Smooth muscle cell (in vitro differentiated cells): ENCODE measurements around the gene PRSS57. TPM values are rescaled to one million over a fixed set of nuclear protein-coding genes. Genes with fewer than 3 reads are reported as not detected.

Experiments used
- DNase-seq: peaks from one replicate; lab custom pipeline; 2025; ENCODE audit not compliant: unreplicated experiment; lab: John Stamatoyannopoulos, UW
- H2AFZ ChIP-seq: fragments of 200-600 bp; sonication (generic); 2 replicates; pipeline ENCODE4 v1.6.0; 2016; ENCODE audit warnings: antibody characterized with exemption, low read depth, mild to moderate bottlenecking
- H3F3A ChIP-seq: fragments of 200-600 bp; sonication (generic); 2 replicates; pipeline ENCODE4 v1.6.0; 2017; ENCODE audit warnings: antibody characterized with exemption, low read depth
- H3K27ac ChIP-seq: fragments of 200-600 bp; sonication (generic); 2 replicates; pipeline ENCODE4 v1.5.1; 2016; ENCODE audit warnings: low read depth, mild to moderate bottlenecking
- H3K27me3 ChIP-seq: fragments of 200-600 bp; sonication (generic); 2 replicates; pipeline ENCODE4 v1.6.1; 2016; ENCODE audit warnings: low read depth, mild to moderate bottlenecking
- H3K36me3 ChIP-seq: fragments of 200-600 bp; sonication (generic); 2 replicates; pipeline ENCODE4 v1.5.1; 2016; ENCODE audit warnings: low read depth
- H3K4me1 ChIP-seq: fragments of 200-600 bp; sonication (generic); 2 replicates; pipeline ENCODE4 v1.5.1; 2016; ENCODE audit warnings: low read depth
- H3K4me2 ChIP-seq: fragments of 200-600 bp; sonication (generic); 2 replicates; pipeline ENCODE4 v1.6.0; 2016; ENCODE audit warnings: mild to moderate bottlenecking
- H3K4me3 ChIP-seq: fragments of 200-600 bp; sonication (generic); 2 replicates; pipeline ENCODE4 v1.5.1; 2016; ENCODE audit warnings: mild to moderate bottlenecking
- H3K79me2 ChIP-seq: fragments of 200-600 bp; sonication (generic); 2 replicates; pipeline ENCODE4 v1.6.0; 2016; ENCODE audit warnings: low read depth, mild to moderate bottlenecking
- H3K9ac ChIP-seq: fragments of 200-600 bp; sonication (generic); 2 replicates; pipeline ENCODE4 v1.6.0; 2016; ENCODE audit warnings: low read depth
- H3K9me3 ChIP-seq: fragments of 200-600 bp; sonication (generic); replicated peaks from 2 replicates; pipeline ENCODE4 v1.5.1; 2016; ENCODE audit warnings: low read depth
- H4K20me1 ChIP-seq: fragments of 200-600 bp; sonication (generic); 2 replicates; pipeline ENCODE4 v1.6.0; 2016; ENCODE audit warnings: low read depth
- CTCF ChIP-seq: fragments of 200-600 bp; sonication (generic); IDR thresholded peaks from 2 replicates; pipeline ENCODE4 v1.5.1; 2017; ENCODE audit warnings: borderline replicate concordance, mild to moderate bottlenecking, antibody characterized with exemption; ENCODE audit not compliant: insufficient read depth, poor library complexity, severe bottlenecking
- WGBS: methylation state at CpG from one replicate; pipeline ENCODE4 v1.1.7; 2016; ENCODE audit warnings: low lambda C conversion rate; 5-methylcytosine and 5-hydroxymethylcytosine counted together
- polyA plus RNA-seq: library from polyadenylated mRNA; unstranded; fragments of >200 nt; fragmentation: Nextera tagmentation; extraction: Ambion mirVana; gene quantifications from 2 replicates; pipeline ENCODE4 v1.2.1, GENCODE V29; 2016
- total RNA-seq: library from RNA; depleted of rRNA; stranded (reverse); fragments of >200 nt; gene quantifications from 2 replicates; pipeline ENCODE4 v1.2.3, GENCODE V29; 2014

PRSS57 gene
- total and polyA plus RNA-seq, 2 experiments from 2014 or later = not detected

DNA sequence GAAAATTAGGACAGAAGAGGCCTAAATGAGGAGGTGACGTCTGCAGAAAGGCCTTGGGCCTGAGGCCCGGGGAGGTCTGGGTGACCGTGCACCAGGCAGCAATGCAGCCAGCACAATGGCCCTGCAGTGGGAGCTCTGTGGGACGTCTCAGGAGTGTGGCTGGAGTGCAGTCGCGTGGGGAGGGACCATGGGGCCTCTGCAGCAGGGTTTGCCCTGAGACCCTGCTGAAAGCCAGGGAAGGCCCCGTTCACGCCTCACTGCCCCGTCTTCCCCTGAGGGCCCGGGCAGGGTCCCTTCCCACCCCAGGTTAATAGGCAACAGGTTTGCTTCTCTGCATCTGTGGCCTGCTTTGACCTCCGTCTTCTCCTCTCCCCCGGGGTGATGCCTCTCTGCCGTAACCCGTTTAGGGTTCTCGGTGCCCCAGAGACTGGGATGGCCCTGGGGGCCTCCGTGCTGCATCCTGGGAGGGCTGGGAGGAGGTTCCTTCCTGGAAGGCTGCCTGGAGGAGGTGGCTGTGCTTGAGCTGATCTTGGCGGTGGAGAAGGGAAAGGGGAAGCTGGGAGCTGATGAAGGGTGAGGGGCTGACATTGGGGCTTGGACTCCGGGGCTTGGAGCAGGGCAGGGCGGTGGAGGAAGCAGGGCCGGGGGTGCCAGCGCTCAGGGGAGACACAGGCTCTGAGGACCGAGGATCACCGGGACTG, 23.1 kb upstream of the PRSS57 start:
- Histone ChIP-seq H3K9me3 (no peaks in the 10 kb centered on the region), H2AFZ (no peak overlapping the region), H3K79me2 (peaks cover 6% of the 10 kb centered on the region), H3K4me1 (no peaks in the 10 kb centered on the region), H3F3A (no peaks in the 10 kb centered on the region), H3K27me3 (no peaks in the 10 kb centered on the region), H3K27ac (no peak overlapping the region), H4K20me1 (peaks cover 14% of the 10 kb centered on the region), H3K36me3 (no peaks in the 10 kb centered on the region), H3K9ac (no peak overlapping the region), H3K4me3 (no peak overlapping the region), H3K4me2 (no peak overlapping the region)
- 77% methylated on average over 21 of the region's 23 CpGs for WGBS
- no peak for TF ChIP-seq CTCF
- no peak for DNase-seq

- H3K27ac ChIP-seq = no peak overlapping the region
- H3K9ac ChIP-seq = no peak overlapping the region
- peaks cover 7% of the 10 kb centered on the region for H3K4me1 ChIP-seq
- no peak overlapping the region for H2AFZ ChIP-seq
- H3F3A ChIP-seq = no peaks in the 10 kb centered on the region
- no peak for DNase-seq
- no peaks in the 10 kb centered on the region for H3K27me3 ChIP-seq
- H3K36me3 ChIP-seq = no peaks in the 10 kb centered on the region
- no peak for TF ChIP-seq CTCF
- peaks cover 10% of the 10 kb centered on the region for H3K79me2 ChIP-seq
- H3K4me2 ChIP-seq = no peak overlapping the region
- WGBS = 100% methylated on average over 3 of the region's 3 CpGs
- peaks cover 11% of the 10 kb centered on the region for H4K20me1 ChIP-seq
- H3K9me3 ChIP-seq = no peaks in the 10 kb centered on the region
- H3K4me3 ChIP-seq = no peak overlapping the region
Measured at GRCh38 chr19:715347-715746, 20.1 kb upstream of the PRSS57 start.

- Histone ChIP-seq H3K4me2 (no peak overlapping the region), H3K36me3 (no peaks in the 10 kb centered on the region), H3K27me3 (no peaks in the 10 kb centered on the region), H2AFZ (no peak overlapping the region), H3K9ac (no peak overlapping the region), H3K4me1 (peaks cover 15% of the 10 kb centered on the region), H4K20me1 (peaks cover 11% of the 10 kb centered on the region), H3K9me3 (no peaks in the 10 kb centered on the region), H3K27ac (no peak overlapping the region), H3K79me2 (peaks cover 10% of the 10 kb centered on the region), H3F3A (no peaks in the 10 kb centered on the region), H3K4me3 (no peak overlapping the region)
- DNase-seq = no peak
- WGBS = 62% methylated on average over 8 of the region's 8 CpGs
- TF ChIP-seq CTCF = no peak
Measured at GRCh38 chr19:711254-711653, 16.0 kb upstream of the PRSS57 start.

DNA sequence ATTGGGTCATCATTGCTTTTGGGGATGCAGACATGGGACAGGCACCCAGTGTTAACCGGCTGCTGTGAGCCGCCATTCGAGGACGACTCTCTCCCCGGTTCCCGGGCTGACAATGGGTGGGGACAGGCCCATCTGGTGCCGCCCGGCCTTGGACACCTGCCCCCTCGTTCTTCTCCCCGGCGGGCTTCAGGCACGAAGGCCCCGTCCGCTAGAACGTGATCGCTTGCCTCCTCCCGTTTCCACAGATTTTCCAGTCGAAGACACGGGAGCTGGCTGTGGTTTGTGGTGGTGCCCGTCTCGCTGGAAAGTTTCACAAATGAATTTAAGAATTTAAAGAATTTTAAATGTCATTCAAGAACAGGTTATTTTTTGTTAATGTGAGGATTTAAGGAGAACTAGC, 15.5 kb upstream of the PRSS57 start:
- H3K4me1 ChIP-seq = peaks cover 15% of the 10 kb centered on the region
- peaks cover 11% of the 10 kb centered on the region for H4K20me1 ChIP-seq
- peaks cover 10% of the 10 kb centered on the region for H3K79me2 ChIP-seq
- no peaks in the 10 kb centered on the region for H3K9me3 ChIP-seq
- no peak overlapping the region for H3K4me2 ChIP-seq
- no peak for TF ChIP-seq CTCF
- 83% methylated on average over 20 of the region's 21 CpGs for WGBS
- no peak overlapping the region for H2AFZ ChIP-seq
- H3K27ac ChIP-seq = no peak overlapping the region
- no peaks in the 10 kb centered on the region for H3F3A ChIP-seq
- H3K9ac ChIP-seq = no peak overlapping the region
- no peaks in the 10 kb centered on the region for H3K36me3 ChIP-seq
- no peaks in the 10 kb centered on the region for H3K27me3 ChIP-seq
- DNase-seq = no peak
- H3K4me3 ChIP-seq = no peak overlapping the region
